ENCODE measurements around the gene CATSPERD.

The CATSPERD gene

GRCh38 chr19:5800361-5801270 lies 80.2 kb downstream of the CATSPERD start:
- no peak overlapping the region for H3K4me3 ChIP-seq
- no peaks in the 10 kb centered on the region for H3K36me3 ChIP-seq (ENCODE audit: insufficient read depth, low read length)
- DNase-seq (ENCODE audit: low read depth, low spot score) = no peak
- no peak overlapping the region for H3K9ac ChIP-seq (ENCODE audit: insufficient read length)
- H3K27ac ChIP-seq = no peak overlapping the region
- no peak for TF ChIP-seq POLR2AphosphoS5 (IDR thresholded peaks at IDR 0.05; ENCODE audit: borderline replicate concordance, low read depth, low read length)
- no peak for TF ChIP-seq FOXP2 (optimal IDR thresholded peaks at IDR 0.05; ENCODE audit: control extremely low read depth, extremely low read length, insufficient read depth)
- TF ChIP-seq EZH2 (IDR thresholded peaks at IDR 0.05) = no peak
- no peaks in the 10 kb centered on the region for H3K9me3 ChIP-seq (ENCODE audit: low read depth, low read length)

GRCh38 chr19:5801796-5802619 lies 81.6 kb downstream of the CATSPERD start:
- no peak for DNase-seq (ENCODE audit: low read depth, low spot score)
- H3K9me3 ChIP-seq (ENCODE audit: low read depth, low read length) = no peaks in the 10 kb centered on the region
- TF ChIP-seq EZH2 (IDR thresholded peaks at IDR 0.05) (no peak), FOXP2 (optimal IDR thresholded peaks at IDR 0.05; ENCODE audit: control extremely low read depth, extremely low read length, insufficient read depth) (no peak), POLR2AphosphoS5 (IDR thresholded peaks at IDR 0.05; ENCODE audit: borderline replicate concordance, low read depth, low read length) (no peak; the same call in 1 of the 2 replicates)
- H3K4me3 ChIP-seq = peak overlapping the region; percentile 58
- H3K27ac ChIP-seq = peak overlapping the region; percentile 64; the same call in 1 of the 2 replicates
- no peak overlapping the region for H3K9ac ChIP-seq (ENCODE audit: insufficient read length)
- no peaks in the 10 kb centered on the region for H3K36me3 ChIP-seq (ENCODE audit: insufficient read depth, low read length)

GRCh38 chr19:5803441-5803751 lies 83.0 kb downstream of the CATSPERD start:
- Histone ChIP-seq H3K36me3 (ENCODE audit: insufficient read depth, low read length) (no peaks in the 10 kb centered on the region), H3K9ac (ENCODE audit: insufficient read length) (peak overlapping the region; percentile 48), H3K9me3 (ENCODE audit: low read depth, low read length) (no peaks in the 10 kb centered on the region), H3K4me3 (peak overlapping the region; percentile 43; the same call in 1 of the 2 replicates), H3K27ac (peak overlapping the region; percentile 83)
- no peak for DNase-seq (ENCODE audit: low read depth, low spot score)
- no peak for TF ChIP-seq EZH2 (IDR thresholded peaks at IDR 0.05)
- no peak for TF ChIP-seq FOXP2 (optimal IDR thresholded peaks at IDR 0.05; ENCODE audit: control extremely low read depth, extremely low read length, insufficient read depth)
- no peak for TF ChIP-seq POLR2AphosphoS5 (IDR thresholded peaks at IDR 0.05; ENCODE audit: borderline replicate concordance, low read depth, low read length)

GRCh38 chr19:5803752-5804515 lies 83.5 kb downstream of the CATSPERD start:
- no peaks in the 10 kb centered on the region for H3K9me3 ChIP-seq (ENCODE audit: low read depth, low read length)
- no peak for DNase-seq (ENCODE audit: low read depth, low spot score)
- H3K27ac ChIP-seq = peak overlapping the region; percentile 83
- H3K36me3 ChIP-seq (ENCODE audit: insufficient read depth, low read length) = no peaks in the 10 kb centered on the region
- TF ChIP-seq POLR2AphosphoS5 (IDR thresholded peaks at IDR 0.05; ENCODE audit: borderline replicate concordance, low read depth, low read length) (peak; percentile 58; the same call in 1 of the 2 replicates), EZH2 (IDR thresholded peaks at IDR 0.05) (no peak), FOXP2 (optimal IDR thresholded peaks at IDR 0.05; ENCODE audit: control extremely low read depth, extremely low read length, insufficient read depth) (peak; percentile 77)
- H3K9ac ChIP-seq (ENCODE audit: insufficient read length) = peak overlapping the region; percentile 59
- peak overlapping the region; percentile 77 for H3K4me3 ChIP-seq

GRCh38 chr19:5804516-5805461 lies 84.4 kb downstream of the CATSPERD start, which contains the start of gene NRTN:
TSS of gene NRTN (plus strand) at chr19:5805067. CDS start at chr19:5824166, 19,099 bp downstream.
- H3K9ac ChIP-seq (ENCODE audit: insufficient read length) = peak within 1 kb of the TSS; percentile 59
- TF ChIP-seq EZH2 (IDR thresholded peaks at IDR 0.05) (no peak), POLR2AphosphoS5 (IDR thresholded peaks at IDR 0.05; ENCODE audit: borderline replicate concordance, low read depth, low read length) (no peak), FOXP2 (optimal IDR thresholded peaks at IDR 0.05; ENCODE audit: control extremely low read depth, extremely low read length, insufficient read depth) (no peak)
- H3K27ac ChIP-seq = no peak within 1 kb of the TSS; the same call in 1 of the 2 replicates
- no peak for DNase-seq (ENCODE audit: low read depth, low spot score)
- peak within 1 kb of the TSS; percentile 79 for H3K4me3 ChIP-seq
- H3K36me3 ChIP-seq (ENCODE audit: insufficient read depth, low read length) = no peaks in the 10 kb centered on the region
- H3K9me3 ChIP-seq (ENCODE audit: low read depth, low read length) = no peaks in the 10 kb centered on the region

GRCh38 chr19:5805462-5806132 lies 85.2 kb downstream of the CATSPERD start:
- TF ChIP-seq POLR2AphosphoS5 (IDR thresholded peaks at IDR 0.05; ENCODE audit: borderline replicate concordance, low read depth, low read length) = no peak
- TF ChIP-seq FOXP2 (optimal IDR thresholded peaks at IDR 0.05; ENCODE audit: control extremely low read depth, extremely low read length, insufficient read depth) = no peak
- no peak for TF ChIP-seq EZH2 (IDR thresholded peaks at IDR 0.05)
- Histone ChIP-seq H3K9me3 (ENCODE audit: low read depth, low read length) (no peaks in the 10 kb centered on the region), H3K27ac (no peak overlapping the region), H3K4me3 (peak overlapping the region; percentile 79), H3K9ac (ENCODE audit: insufficient read length) (peak overlapping the region; percentile 37), H3K36me3 (ENCODE audit: insufficient read depth, low read length) (no peaks in the 10 kb centered on the region)
- no peak for DNase-seq (ENCODE audit: low read depth, low spot score)
